K562 (cell line): ENCODE results near the gene CRNKL1. TPM values are rescaled to one million over a fixed set of nuclear protein-coding genes. Genes with fewer than 3 reads are reported as not detected.

Source experiments
- CHD4 ChIP-seq: fragments of 200-600 bp; sonication (generic); IDR thresholded peaks from 3 replicates; pipeline ENCODE4 v1.6.1; 2012; ENCODE audit warnings: low read depth, mild to moderate bottlenecking, mixed read lengths, low read length, inconsistent platforms; ENCODE audit not compliant: insufficient read depth, insufficient replicate concordance, poor library complexity, severe bottlenecking
- CREM ChIP-seq: IDR thresholded peaks from 2 replicates; pipeline ENCODE4 v1.6.1; 2014; ENCODE audit warnings: antibody characterized with exemption, low read depth
- CUX1 ChIP-seq: fragments of 200-800 bp; sonication (Bioruptor generic); IDR thresholded peaks from 2 replicates; pipeline ENCODE4 v1.6.1; 2016; ENCODE audit warnings: missing genetic modification characterization, missing compliant biosample characterization
- DMBX1 ChIP-seq: fragments of 250-450 bp; sonication (Bioruptor Pico); IDR thresholded peaks from 2 replicates; pipeline ENCODE4 v1.8.0; 2022; ENCODE audit warnings: inconsistent platforms, mild to moderate bottlenecking, moderate library complexity, borderline replicate concordance
- HDAC1 ChIP-seq, 2 experiments: fragments of 450-650 bp; IDR thresholded peaks; 2 replicates each; pipeline ENCODE4 v1.6.1; 2016 to 2017; ENCODE audit warnings: inconsistent platforms in 1 of 2, mild to moderate bottlenecking in 1 of 2, moderate library complexity in 1 of 2
- KAT7 ChIP-seq: sonication (generic); formaldehyde crosslinking; IDR thresholded peaks from 2 replicates; pipeline ENCODE4 v1.8.0; 2022; ENCODE audit warnings: missing genetic modification reagents, mild to moderate bottlenecking, borderline replicate concordance
- SIN3A ChIP-seq, 2 experiments: fragments of 150-350 bp in 1 of 2; IDR thresholded peaks; 2 replicates each; pipeline ENCODE4 v1.6.1; 2011 to 2016; ENCODE audit warnings: borderline replicate concordance in 2 of 2, low read depth in 2 of 2, low read length in 2 of 2, mild to moderate bottlenecking in 2 of 2, moderate library complexity in 2 of 2; ENCODE audit not compliant: control insufficient read depth in 1 of 2
- TCFL5 ChIP-seq: fragments of 250-450 bp; sonication (Bioruptor Pico); conservative IDR thresholded peaks from 2 replicates; pipeline ENCODE4 v1.6.1; 2021; ENCODE audit warnings: mild to moderate bottlenecking, moderate library complexity, matching md5 sums
- ZBTB7A ChIP-seq: IDR thresholded peaks from 2 replicates; pipeline ENCODE4 v1.6.1; 2011; ENCODE audit warnings: low read depth, mild to moderate bottlenecking, low read length, moderate library complexity, borderline replicate concordance; ENCODE audit not compliant: control insufficient read depth
- ZFX ChIP-seq: sonication (generic); formaldehyde crosslinking; IDR thresholded peaks from 2 replicates; pipeline ENCODE4 v1.8.0; 2022; ENCODE audit warnings: mild to moderate bottlenecking, missing genetic modification reagents, moderate library complexity
- polyA plus RNA-seq, 8 experiments: library from polyadenylated mRNA; depleted of rRNA in 4 of 8; stranded (reverse) in 5 of 8; unstranded in 3 of 8; fragments of >200 nt; fragmentation: Nextera tagmentation in 2 of 8; fragmentation: Illumina TruSeq in 1 of 8; extraction: Ambion mirVana in 2 of 8; extraction: Trizol in 1 of 8; gene quantifications; 2 replicates each; pipeline versions ENCODE4 v1.2.1 to v1.2.3, GENCODE V29; 2011 to 2014; ENCODE audit warnings: inconsistent platforms in 1 of 8, missing spikeins in 1 of 8
- total RNA-seq, 7 experiments: library from RNA; depleted of rRNA in 6 of 7; stranded (reverse); fragments of >200 nt in 6 of 7; fragmentation: Illumina TruSeq in 2 of 7; extraction: Trizol in 2 of 7; gene quantifications; 2 replicates each; pipeline versions ENCODE4 v1.2.1 to v1.2.3, GENCODE V29; 2011 to 2021; ENCODE audit warnings: low replicate concordance in 1 of 7
- TF ChIP-seq, protein P1 (sequence below), 2 experiments: fragments of 450-650 bp; formaldehyde crosslinking in 1 of 2; IDR thresholded peaks; 2 replicates each; pipeline versions ENCODE4 v1.4.0 to v1.6.1; 2014 to 2020; ENCODE audit warnings: mild to moderate bottlenecking in 2 of 2, borderline replicate concordance in 1 of 2, low read depth in 1 of 2

CRNKL1 gene
- total and polyA plus RNA-seq, 9 of the 15 experiments (the other 6 are each of a cell fraction or from before 2014, with no cell fraction given), result 8.1 to 17.0 (median 11.7) TPM

DNA sequence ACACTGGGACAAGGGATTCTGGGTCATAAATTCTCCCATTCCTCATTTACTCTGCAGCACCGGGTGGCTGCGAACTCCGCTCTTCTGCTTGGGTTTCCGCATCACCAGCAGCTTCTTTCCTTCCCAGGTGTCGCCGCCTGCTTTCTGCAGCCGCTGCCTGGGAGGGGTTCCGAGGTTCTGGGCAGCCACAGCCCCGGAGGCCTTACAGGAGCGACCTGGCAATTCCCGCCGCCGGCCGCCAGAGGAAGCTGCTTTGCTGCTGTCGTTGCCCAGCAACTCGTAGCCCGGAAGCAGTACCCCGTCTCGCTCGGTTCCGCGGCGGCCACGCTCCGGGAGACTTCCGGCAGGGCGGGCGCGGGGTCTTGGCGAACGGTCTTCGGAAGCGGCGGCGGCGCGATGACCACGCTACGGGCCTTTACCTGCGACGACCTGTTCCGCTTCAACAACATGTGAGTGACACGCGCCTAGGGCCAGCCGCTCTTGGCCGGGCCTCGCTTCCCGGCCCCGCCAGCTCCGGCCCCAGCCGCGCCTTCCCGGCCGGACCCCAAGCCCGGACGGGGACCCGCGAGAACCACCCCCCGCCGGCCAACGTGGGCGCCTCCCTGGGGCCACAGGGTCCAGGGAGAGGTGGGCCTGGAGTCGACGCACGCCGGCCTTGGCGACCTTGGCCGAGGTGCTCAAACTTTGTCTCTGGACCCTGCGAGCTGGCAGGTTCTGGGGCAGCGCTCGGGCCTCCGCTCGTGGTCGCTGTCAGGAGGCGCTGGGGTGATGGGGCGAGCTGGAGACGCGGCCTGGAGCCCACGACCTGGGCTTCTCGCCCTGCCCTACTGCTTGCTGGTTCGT lies 35.0 kb downstream of the CRNKL1 start, which contains the start of gene NAA20 (continued):
- TF ChIP-seq SIN3A (IDR thresholded peaks at IDR 0.05; ENCODE audit: borderline replicate concordance in 2 of 2, control insufficient read depth in 1 of 2, low read depth in 2 of 2, low read length in 2 of 2), result peak; percentile 26 to 54; a peak in 2 of 4 replicates
- TF ChIP-seq TCFL5 (CRISPR knock-in tag), result no peak
- TF ChIP-seq CREM, result peak; percentile 61
- TF ChIP-seq ZBTB7A, result no peak
- no peak for TF ChIP-seq KAT7
- TF ChIP-seq CHD4, result no peak
- TF ChIP-seq CUX1 (CRISPR knock-in tag), result no peak
- TF ChIP-seq DMBX1 (CRISPR knock-in tag), result no peak
- TF ChIP-seq, protein P1, sequence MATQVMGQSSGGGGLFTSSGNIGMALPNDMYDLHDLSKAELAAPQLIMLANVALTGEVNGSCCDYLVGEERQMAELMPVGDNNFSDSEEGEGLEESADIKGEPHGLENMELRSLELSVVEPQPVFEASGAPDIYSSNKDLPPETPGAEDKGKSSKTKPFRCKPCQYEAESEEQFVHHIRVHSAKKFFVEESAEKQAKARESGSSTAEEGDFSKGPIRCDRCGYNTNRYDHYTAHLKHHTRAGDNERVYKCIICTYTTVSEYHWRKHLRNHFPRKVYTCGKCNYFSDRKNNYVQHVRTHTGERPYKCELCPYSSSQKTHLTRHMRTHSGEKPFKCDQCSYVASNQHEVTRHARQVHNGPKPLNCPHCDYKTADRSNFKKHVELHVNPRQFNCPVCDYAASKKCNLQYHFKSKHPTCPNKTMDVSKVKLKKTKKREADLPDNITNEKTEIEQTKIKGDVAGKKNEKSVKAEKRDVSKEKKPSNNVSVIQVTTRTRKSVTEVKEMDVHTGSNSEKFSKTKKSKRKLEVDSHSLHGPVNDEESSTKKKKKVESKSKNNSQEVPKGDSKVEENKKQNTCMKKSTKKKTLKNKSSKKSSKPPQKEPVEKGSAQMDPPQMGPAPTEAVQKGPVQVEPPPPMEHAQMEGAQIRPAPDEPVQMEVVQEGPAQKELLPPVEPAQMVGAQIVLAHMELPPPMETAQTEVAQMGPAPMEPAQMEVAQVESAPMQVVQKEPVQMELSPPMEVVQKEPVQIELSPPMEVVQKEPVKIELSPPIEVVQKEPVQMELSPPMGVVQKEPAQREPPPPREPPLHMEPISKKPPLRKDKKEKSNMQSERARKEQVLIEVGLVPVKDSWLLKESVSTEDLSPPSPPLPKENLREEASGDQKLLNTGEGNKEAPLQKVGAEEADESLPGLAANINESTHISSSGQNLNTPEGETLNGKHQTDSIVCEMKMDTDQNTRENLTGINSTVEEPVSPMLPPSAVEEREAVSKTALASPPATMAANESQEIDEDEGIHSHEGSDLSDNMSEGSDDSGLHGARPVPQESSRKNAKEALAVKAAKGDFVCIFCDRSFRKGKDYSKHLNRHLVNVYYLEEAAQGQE (IDR thresholded peaks at IDR 0.05; ENCODE audit: borderline replicate concordance), result peak; percentile 17; the same call in 1 of the 2 replicates
- TF ChIP-seq, protein P1 (CRISPR knock-in tag; IDR thresholded peaks at IDR 0.05; ENCODE audit: low read depth), result no peak
- TF ChIP-seq ZFX (CRISPR knock-in tag), result peak; percentile 60
- TF ChIP-seq HDAC1 (IDR thresholded peaks at IDR 0.05), result no peak
